HT1080 (cell line): ENCODE measurements around the gene PRSS38. TPM values are rescaled to one million over a fixed set of nuclear protein-coding genes. Genes with fewer than 3 reads are reported as not detected.

Source experiments
- DNase-seq: peaks from one replicate; pipeline ENCODE4 v3.0.0-alpha.2; 2015; ENCODE audit warnings: low read depth
- total RNA-seq: library from RNA; depleted of rRNA; stranded (reverse); fragments of >200 nt; shearing (Covaris generic); gene quantifications from 2 replicates; pipeline ENCODE4 v1.2.3, GENCODE V29; 2014

The PRSS38 gene
- total RNA-seq, 1 experiment from 2014 or later = not detected

- no peak for DNase-seq
Measured at GRCh38 chr1:227792216-227793078, 23.0 kb upstream of the PRSS38 start.

- no peak for DNase-seq
Measured at GRCh38 chr1:227793079-227793947, 22.2 kb upstream of the PRSS38 start.

GRCh38 chr1:227793948-227794816 is 21.3 kb upstream of the PRSS38 start:
- DNase-seq = peak; percentile 42

- no peak for DNase-seq
Measured at GRCh38 chr1:227794817-227795192, 20.7 kb upstream of the PRSS38 start.

- no peak for DNase-seq
Measured at GRCh38 chr1:227795732-227796131, 19.7 kb upstream of the PRSS38 start.

GRCh38 chr1:227796359-227796915 is 19.0 kb upstream of the PRSS38 start:
- DNase-seq = no peak

GRCh38 chr1:227797144-227797543 is 18.3 kb upstream of the PRSS38 start:
- no peak for DNase-seq

GRCh38 chr1:227797625-227798024 is 17.9 kb upstream of the PRSS38 start:
- DNase-seq = no peak

GRCh38 chr1:227798078-227798802 is 17.2 kb upstream of the PRSS38 start:
- no peak for DNase-seq

GRCh38 chr1:227799756-227800155 is 15.7 kb upstream of the PRSS38 start:
- no peak for DNase-seq

GRCh38 chr1:227803933-227804332 is 11.5 kb upstream of the PRSS38 start:
- no peak for DNase-seq

GRCh38 chr1:227805606-227806197 is 9.8 kb upstream of the PRSS38 start:
- peak; percentile 98 for DNase-seq

GRCh38 chr1:227808566-227808965 is 6.9 kb upstream of the PRSS38 start:
- DNase-seq = peak; percentile 35

- DNase-seq = no peak
Measured at GRCh38 chr1:227809026-227809425, 6.4 kb upstream of the PRSS38 start.

- DNase-seq = no peak
Measured at GRCh38 chr1:227813962-227814361, 1.5 kb upstream of the PRSS38 start.

- DNase-seq = peak; percentile 19
Measured at GRCh38 chr1:227816750-227817446, 1.4 kb downstream of the PRSS38 start.

- DNase-seq = no peak
Measured at GRCh38 chr1:227823537-227823936, 8.1 kb downstream of the PRSS38 start.

- DNase-seq = no peak
Measured at GRCh38 chr1:227824204-227824603, 8.7 kb downstream of the PRSS38 start.

GRCh38 chr1:227828786-227829185 is 13.3 kb downstream of the PRSS38 start:
- peak; percentile 39 for DNase-seq
